DMS153 treated with DMSO at 0.1 percent for 48 hours (cell line): ENCODE data around the gene PSMC3IP.
"Not testable (repeated sequence)": the region's sequence is repeated elsewhere in the genome, so short reads cannot be mapped to it uniquely, and the experiment has no call there.

Experiments used
- DNase-seq: peaks from one replicate; lab custom pipeline; 2025; ENCODE audit not compliant: unreplicated experiment; lab: John Stamatoyannopoulos, UW

Gene PSMC3IP

DNA sequence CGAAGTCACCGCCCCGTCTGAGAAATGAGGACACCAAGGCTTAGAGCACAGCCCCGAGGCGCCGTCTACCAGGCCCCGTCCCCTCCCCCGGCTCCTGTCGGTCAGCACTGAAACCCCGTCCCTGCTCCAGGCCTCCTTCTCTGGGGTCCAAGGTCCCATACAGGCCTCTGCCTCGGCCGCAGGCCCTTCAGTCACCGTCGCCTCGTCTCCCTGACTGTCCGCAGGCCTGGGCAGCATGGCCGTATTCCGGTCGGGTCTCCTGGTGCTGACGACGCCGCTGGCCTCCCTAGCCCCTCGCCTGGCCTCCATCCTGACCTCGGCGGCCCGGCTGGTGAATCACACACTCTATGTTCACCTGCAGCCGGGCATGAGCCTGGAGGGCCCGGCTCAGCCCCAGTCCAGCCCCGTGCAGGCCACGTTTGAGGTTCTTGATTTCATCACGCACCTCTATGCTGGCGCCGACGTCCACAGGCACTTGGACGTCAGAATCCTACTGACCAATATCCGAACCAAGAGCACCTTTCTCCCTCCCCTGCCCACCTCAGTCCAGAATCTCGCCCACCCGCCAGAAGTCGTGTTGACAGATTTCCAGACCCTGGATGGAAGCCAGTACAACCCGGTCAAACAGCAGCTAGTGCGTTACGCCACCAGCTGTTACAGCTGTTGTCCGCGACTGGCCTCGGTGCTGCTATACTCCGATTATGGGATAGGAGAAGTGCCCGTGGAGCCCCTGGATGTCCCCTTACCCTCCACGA, 15.0 kb downstream of the PSMC3IP start:
- no peak for DNase-seq

DNA sequence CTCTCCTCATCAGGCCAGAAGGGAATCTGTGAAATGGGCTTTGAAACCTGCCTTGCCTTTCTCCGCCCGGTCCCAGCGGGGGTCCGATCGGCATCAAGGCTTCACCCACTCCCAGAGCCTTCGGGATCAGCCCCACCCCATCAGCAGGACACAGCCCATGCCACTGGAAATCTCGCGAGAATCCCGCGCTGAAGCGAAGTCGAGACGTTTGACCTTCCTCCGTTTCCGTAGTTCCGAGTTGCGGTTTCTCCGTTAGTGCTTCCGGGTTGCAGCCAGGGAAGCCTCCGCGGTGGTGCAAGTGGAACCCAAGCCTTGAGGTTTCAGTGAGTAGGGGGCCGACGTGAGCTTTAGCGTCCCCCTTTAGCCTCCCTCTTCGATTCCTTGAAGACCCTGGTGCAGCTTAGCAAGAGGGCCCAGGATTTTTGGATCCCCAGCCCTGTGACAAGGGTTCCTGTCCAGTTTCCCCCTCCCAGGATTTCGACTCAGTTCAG, 15.6 kb downstream of the PSMC3IP start, which contains the start of gene COASY:
TSS of gene COASY (plus strand) at position 252 of the 491 bp plus-strand sequence. CDS start 475 bp downstream, outside the sequence.
- peak; percentile 62 for DNase-seq

DNA sequence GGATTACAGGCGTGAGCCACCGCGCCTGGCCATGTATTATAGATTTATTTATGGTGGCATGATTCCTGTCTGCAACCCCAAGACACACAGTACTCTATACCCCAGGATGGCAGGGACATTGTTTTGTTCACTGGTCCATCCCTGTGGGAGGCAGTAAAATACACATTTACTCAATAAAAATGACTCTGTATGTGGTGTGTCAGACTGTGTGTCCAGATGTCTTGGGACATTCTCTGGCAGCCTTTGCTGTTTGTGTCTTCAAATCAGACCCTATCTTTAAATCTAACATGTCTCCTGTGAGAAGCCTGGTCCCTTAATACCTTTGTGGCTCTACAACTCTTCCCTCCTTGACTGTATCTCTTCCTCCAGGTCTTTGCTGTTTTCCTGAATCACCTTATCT, 17.3 kb downstream of the PSMC3IP start:
- no peak for DNase-seq

DNA sequence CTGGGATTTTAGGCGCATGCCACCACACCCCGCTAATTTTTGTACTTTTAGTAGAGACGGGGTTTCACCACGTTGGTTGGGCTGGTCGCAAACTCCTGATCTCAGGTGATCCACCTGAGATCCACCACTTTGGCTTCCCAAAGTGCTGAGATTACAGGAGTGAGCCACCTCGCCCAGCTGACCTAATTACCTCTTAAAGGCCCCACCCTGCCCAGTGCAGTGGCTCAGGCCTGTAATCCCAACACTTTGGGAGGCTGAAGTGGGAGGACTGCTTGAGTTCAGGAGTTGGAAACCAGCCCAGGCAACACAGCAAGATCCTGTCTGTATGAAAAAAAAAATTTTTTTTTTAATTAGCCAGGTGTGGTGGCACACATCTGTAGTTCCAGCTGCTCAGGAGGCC, 18.5 kb downstream of the PSMC3IP start:
- DNase-seq, result no peak

DNA sequence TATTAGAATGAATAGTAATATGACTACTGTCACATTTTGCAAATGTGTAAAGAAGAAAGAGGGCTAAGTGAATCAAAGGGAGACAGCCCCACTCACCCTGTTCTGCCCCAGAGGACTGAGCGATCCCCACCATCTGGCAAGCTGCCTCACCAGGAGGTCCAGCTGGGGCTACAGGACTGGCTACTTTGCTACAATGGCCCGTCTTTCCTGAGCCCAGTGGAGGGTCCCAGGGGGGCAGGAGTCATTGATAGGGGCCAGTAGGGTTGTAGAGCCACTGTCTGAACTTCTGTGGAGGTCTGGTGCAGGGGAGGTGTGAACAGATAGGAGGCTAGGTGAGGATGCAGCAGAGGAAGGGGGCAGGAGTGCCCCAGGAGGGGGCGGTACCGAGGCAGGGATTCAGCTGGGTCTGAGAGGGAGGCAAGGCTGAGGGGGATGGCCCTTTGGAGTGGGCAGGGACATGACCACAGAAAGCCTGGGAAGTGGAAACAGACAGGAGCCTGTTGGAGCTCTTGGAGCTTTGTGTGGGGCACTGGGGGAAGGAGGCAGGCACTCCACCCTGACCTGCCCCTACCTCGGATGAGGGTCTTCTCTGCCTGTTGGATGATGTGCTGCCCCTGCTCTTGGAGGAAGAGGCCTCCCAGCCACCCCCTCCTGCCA, 21.4 kb downstream of the PSMC3IP start:
- not testable (repeated sequence) for DNase-seq

DNA sequence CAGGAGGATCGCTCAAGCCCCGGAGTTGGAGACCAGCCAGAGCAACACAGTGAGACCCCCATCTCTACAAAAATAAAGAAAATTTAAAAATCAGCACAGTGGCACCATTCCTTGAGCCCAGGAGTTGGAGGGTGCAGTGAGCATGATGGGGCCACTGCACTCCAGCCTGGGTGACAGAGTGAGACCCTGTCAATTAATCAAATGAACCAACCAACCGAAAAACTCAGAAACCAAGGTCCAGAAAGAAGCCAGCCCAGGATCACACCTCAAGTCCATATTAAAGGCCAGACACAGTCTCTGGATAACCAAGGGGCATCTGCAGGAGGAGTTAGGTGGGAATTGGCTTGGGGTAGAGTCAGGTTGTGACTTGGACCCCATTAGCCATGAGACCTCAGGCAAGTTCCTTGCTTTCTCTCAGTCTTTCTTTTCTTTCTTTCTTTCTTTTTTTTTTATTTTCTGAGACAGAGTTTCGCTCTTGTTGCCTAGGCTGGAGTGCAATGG, 22.4 kb downstream of the PSMC3IP start:
- no peak for DNase-seq

DNA sequence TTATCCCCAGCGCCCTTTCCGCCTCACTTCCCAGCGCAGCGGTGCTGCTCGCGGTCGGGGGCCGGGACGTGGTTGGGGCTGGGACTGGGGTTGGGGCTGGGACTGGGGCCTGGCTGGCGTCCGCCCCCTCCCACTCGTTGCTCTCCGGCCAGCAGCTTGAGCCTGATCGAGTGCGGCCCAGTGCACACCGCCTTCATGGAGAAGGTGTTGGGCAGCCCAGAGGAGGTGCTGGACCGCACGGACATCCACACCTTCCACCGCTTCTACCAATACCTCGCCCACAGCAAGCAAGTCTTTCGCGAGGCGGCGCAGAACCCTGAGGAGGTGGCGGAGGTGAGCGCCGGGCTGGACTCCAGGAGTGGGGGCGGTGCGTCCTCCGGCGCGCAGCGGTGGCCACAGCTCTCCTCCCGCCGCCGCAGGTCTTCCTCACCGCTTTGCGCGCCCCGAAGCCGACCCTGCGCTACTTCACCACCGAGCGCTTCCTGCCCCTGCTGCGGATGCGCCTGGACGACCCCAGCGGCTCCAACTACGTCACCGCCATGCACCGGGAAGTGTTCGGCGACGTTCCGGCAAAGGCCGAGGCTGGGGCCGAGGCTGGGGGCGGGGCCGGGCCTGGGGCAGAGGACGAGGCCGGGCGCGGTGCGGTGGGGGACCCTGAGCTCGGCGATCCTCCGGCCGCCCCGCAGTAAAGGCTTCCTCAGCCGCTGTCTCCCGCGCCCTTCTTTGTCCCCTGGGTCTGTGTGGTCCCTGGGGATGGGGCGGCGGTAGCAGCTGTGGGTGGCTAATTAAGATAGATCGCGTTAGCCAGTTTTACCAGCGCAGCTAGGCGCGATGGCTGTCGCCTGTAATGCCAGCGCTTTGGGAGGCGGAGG, 23.0 kb downstream of the PSMC3IP start:
- peak; percentile 48 for DNase-seq

DNA sequence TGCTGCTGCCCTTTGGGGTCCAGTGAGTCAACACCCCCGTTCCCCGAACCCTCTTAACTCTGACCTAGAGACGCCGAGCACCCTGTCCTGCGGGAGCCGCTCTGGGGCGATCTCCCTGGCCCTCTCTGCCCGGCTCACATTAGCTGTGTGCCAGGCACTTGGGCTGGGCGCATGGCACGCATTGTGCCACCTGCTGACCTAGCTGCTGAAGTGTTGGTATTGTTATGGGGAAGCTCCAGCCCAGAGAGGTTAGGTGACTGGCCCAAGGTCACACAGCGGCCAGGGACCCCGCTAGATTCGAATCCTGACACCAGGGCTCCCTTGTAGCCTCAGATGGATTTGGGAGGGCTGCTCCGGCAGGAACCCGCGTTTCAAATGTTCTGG, 23.7 kb downstream of the PSMC3IP start:
- no peak for DNase-seq

DNA sequence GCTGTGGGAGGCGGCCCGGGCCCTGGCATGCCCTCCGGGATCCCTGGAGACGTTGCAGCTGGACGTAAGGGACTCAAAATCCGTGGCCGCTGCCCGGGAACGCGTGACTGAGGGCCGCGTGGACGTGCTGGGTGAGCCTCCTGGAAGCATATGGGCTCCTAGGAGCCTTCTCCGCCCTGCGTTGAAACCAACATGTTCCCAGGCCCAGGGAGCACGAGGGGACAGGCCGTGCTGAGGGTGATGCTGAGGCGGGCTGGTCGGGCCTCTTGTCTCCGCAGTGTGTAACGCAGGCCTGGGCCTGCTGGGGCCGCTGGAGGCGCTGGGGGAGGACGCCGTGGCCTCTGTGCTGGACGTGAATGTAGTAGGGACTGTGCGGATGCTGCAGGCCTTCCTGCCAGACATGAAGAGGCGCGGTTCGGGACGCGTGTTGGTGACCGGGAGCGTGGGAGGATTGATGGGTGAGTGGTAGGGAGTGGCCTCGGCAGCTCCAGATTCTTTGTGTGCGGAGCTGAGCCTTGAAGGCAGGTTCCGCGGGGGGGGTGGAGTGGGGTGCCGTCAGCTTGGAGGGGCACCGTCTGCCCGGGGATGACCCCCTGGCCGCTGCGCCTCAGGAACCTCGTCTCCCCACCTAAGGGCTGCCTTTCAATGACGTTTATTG, 24.2 kb downstream of the PSMC3IP start:
- no peak for DNase-seq

DNA sequence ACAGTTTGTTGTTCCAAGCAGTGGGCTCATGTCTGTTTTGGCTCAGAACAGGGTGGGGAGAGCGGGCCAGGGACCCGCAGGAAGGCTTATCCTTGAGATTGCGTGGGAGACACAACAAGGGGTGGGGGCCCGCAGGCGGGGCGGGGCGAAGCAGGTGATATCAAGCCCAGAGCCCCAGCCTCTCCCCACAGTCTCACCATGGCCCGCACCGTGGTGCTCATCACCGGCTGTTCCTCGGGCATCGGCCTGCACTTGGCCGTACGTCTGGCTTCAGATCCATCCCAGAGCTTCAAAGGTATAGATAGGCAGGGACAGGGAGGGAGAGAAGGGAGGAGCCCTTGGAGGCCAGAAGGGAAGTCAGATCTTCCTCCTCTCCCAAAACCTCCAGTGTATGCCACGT, 24.8 kb downstream of the PSMC3IP start, which contains the start of gene HSD17B1:
TSS of gene HSD17B1 (plus strand) at position 188 of the 400 bp plus-strand sequence. CDS start at position 199, 11 bp downstream.
- DNase-seq, result not testable (repeated sequence)

DNA sequence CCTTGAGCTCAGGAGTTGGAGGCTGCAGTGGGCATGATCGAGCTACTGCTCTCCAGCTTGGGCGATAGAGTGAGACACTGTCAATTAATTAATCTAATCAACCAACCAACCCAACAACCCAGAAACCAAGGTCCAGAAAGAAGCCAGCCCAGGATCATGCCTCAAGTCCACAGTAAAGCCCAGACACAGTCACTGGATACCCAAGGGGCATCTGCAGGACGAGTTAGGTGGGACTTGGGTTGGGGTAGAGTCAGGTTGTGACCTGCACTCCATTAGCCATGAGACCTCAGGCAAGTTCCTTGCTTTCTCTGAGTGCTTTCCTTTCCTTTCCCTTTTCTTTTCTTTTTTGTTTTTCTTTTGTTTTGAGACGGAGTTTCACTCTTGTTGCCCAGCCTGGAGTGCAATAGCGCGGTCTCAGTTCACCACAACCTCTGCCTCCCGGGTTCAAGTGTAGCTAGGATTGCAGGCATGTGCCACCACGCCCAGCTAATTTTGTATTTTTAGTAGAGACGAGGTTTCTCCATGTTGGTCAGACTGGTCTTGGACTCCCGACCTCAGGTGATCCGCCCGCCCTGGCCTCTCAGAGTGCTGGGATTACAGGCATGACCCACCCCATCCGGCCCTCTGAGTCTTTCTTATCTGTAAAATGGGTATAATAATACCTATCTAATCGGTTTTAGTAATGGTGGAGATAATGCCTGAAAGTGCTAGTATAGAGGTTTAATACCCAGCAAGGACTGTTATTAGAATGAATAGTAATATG, 28.4 kb downstream of the PSMC3IP start:
- DNase-seq, result no peak

DNA sequence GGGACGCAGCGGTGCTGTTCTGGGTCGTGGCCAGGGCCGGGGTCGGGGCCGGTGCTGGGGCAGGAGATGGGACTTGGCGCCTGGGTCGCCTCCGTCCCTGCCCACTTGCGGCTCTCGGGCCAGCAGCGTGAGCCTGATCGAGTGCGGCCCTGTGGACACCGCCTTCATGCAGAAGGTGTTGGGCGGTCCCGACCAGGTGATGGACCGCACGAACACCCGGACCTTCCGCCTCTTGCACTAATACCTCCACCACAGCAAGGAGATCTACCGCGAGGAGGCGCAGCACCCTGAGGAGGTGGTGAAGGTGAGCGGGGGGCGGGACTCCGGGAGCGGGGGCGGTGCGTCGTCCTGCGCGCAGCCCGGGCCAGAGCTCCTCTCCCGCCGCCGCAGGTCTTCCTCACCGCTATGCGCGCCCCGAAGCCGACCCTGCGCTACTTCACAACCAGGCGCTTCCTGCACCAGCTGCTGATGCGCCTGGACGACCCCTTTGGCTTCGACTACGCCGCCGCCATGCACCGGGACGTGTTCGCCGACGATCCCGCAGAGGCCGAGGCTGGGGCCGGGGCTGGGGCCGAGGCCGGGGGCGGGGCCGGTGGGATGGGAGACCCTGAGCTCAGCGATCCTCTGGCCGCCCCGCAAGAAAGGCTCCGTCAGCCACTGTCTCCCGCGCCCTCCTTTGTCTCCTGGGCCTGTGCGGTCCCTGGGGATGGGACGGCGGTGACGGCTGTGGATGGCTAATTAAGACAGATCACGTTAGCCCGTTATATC, 29.3 kb downstream of the PSMC3IP start:
- DNase-seq, result peak; percentile 81

DNA sequence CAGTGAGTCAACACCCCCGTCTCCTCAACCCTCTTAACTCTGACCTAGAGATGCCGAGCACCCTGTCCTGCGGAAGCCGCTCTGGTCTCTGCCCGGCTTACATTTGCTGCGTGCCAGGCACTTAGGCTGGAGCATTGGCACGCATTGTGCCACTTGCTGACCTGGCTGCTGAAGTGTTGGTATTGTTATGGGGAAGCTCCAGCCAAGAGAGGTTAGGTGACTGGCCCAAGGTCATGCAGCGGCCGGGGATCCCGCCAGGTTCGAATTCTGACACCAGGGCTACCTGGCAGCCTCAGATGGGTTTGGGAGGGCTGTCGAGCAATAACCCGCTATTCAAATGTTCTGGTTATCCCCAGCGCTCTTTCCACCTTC, 29.8 kb downstream of the PSMC3IP start:
- no peak for DNase-seq

DNA sequence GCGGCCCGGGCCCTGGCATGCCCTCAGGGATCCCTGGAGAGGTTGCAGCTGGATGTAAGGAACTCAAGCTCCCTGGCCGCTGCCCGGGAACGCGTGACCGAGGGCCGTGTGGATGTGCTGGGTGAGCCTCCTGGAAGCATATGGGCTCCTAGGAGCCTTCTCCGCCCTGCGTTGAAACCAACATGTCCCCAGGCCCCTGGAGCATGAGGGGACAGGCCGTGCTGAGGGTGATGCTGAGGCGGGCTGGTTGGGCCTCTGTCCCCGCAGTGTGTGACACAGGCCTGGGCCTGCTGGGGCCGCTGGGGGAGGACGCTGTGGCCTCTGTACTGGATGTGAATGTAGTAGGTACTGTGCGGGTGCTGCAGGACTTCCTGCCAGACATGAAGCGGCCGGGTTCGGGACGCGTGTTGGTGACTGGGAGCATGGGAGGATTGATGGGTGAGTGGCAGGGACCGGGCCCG, 30.5 kb downstream of the PSMC3IP start:
- DNase-seq, result no peak

DNA sequence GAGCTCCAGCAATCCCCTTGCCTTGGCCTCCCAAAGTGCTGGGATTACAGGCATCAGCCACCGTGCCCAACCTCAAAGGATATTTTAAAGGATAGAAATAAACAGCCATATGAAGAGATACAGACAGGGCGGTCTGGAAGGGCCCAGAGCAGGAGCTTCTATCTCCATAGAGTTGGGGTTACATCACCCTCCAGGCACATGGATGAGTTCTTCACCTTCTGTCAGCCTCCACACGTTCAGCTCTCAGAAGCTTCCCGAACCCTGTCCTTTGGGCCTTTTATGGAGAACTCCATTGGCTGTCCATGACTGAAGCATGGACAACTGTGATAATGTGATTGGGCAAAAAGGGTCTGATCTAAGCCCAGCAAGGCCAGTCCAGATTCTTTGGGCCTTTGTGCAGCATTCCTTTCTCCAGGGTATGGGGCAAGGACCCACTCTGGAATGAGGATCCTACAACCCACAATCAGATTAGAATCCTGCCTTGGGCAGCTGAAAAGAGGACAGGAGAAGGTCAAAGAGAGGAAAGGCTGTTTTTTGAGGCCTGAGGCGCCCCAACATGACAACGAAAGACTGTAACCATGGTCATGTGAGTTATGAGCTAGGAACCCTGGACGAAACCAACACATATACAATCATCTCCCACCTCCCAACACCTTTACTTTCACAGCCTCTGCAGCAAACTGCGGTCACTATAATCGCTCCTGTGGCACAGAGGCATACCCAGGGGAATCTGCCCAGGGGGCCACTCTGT, 31.6 kb downstream of the PSMC3IP start:
- DNase-seq, result not testable (repeated sequence)

DNA sequence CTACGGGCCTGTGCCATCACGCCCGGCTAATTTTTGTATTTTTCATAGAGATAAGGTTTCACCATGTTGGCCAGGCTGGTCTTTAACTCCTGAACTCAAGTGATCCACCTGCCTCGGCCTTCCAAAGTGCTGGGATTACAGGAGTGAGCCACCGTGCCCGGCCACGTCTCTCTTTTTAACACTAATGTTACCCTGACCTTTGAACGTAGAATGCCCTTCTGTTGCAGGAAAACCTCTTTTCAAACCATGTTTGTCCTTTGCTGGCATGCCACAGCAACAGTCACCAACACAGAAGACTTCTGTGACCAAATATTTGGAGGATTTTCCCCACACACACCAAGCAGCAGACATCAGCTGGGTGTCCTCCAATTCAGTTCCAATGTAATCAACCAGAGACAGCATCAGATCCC, 32.6 kb downstream of the PSMC3IP start:
- no peak for DNase-seq

DNA sequence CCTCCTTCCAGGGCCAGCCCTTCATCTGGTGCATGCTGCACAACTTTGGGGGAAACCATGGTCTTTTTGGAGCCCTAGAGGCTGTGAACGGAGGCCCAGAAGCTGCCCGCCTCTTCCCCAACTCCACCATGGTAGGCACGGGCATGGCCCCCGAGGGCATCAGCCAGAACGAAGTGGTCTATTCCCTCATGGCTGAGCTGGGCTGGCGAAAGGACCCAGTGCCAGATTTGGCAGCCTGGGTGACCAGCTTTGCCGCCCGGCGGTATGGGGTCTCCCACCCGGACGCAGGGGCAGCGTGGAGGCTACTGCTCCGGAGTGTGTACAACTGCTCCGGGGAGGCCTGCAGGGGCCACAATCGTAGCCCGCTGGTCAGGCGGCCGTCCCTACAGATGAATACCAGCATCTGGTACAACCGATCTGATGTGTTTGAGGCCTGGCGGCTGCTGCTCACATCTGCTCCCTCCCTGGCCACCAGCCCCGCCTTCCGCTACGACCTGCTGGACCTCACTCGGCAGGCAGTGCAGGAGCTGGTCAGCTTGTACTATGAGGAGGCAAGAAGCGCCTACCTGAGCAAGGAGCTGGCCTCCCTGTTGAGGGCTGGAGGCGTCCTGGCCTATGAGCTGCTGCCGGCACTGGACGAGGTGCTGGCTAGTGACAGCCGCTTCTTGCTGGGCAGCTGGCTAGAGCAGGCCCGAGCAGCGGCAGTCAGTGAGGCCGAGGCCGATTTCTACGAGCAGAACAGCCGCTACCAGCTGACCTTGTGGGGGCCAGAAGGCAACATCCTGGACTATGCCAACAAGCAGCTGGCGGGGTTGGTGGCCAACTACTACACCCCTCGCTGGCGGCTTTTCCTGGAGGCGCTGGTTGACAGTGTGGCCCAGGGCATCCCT, 34.1 kb downstream of the PSMC3IP start:
- DNase-seq, result no peak
